Breast epithelium (tissue), 3 donors: Measurements from ENCODE around the gene SCYGR8. TPM values are rescaled to one million over a fixed set of nuclear protein-coding genes. Genes with fewer than 3 reads are reported as not detected.

Experiments used
- total RNA-seq, 3 donors: library from RNA; depleted of rRNA; stranded (reverse); fragments of >200 nt; gene quantifications; one replicate each; pipeline ENCODE4 v1.1.0, GENCODE V29; 2016

The SCYGR8 gene
- total RNA-seq, 3 donors from 2014 or later = not detected

Other genes starting within 250 kb of the SCYGR8 start
- gene SCYGR2, start 147.0 kb upstream of the SCYGR8 start, total RNA-seq = not detected
- not detected for gene SCYGR3, start 131.1 kb upstream of the SCYGR8 start, total RNA-seq
- not detected for gene SCYGR4, start 128.4 kb upstream of the SCYGR8 start, total RNA-seq
- gene SCYGR5, start 79.1 kb upstream of the SCYGR8 start, total RNA-seq = not detected
- gene SLC19A3, start 27.9 kb upstream of the SCYGR8 start, total RNA-seq = 100 to 1,000 TPM in 1 of 3 donors, 10 to 100 TPM in 2; 29.9 to 278 (median 46.9) TPM
- not detected for gene SCYGR6, start 21.1 kb upstream of the SCYGR8 start, total RNA-seq
- gene SCYGR7, start 17.6 kb upstream of the SCYGR8 start, total RNA-seq = not detected
- gene CCL20, start 67.9 kb downstream of the SCYGR8 start, total RNA-seq = 1 to 10 TPM in 2 of 3 donors, not detected in 1; 1.3 to 6.7 TPM
- not detected for gene DAW1, start 125.7 kb downstream of the SCYGR8 start, total RNA-seq